K562 (cell line): ENCODE data around the gene KISS1R. TPM values are rescaled to one million over a fixed set of nuclear protein-coding genes. Genes with fewer than 3 reads are reported as not detected.

Experiments
- ATAC-seq: fragments of 200-7000 bp; cut with Tn5 transposase; 3 replicates; pipeline ENCODE4 v1.9.1; 2020; ENCODE audit warnings: moderate library complexity
- BruUV-seq: library from RNA; stranded (reverse); fragments of 400-500 nt; replicated peaks from 2 replicates; lab custom pipeline; 2021; lab: Mats Ljungman, UMichigan
- CTCF ChIA-PET: fragments of 300-600 bp; formaldehyde crosslinking; extraction: SDS; loops from one replicate; lab custom pipeline; 2021; ENCODE audit warnings: low intra/inter-chr PET ratio; lab: Yijun Ruan, JAX
- POLR2A ChIA-PET: fragments of 300-600, 350-650 bp; sonication (Branson Sonifier 250); formaldehyde crosslinking; extraction: SDS; loops from one replicate; lab custom pipeline; 2021; ENCODE audit warnings: antibody characterized with exemption, inconsistent platforms; lab: Yijun Ruan, JAX
- DNase-seq, 4 experiments: peaks; one replicate each; pipeline versions ENCODE4 v3.0.0 to v3.0.0-alpha.2; 2011 to 2018; ENCODE audit warnings: low spot score in 3 of 4, mixed read lengths in 3 of 4; ENCODE audit errors: extremely low read depth in 1 of 4
- FAIRE-seq: peaks from 2 replicates; lab custom pipeline; 2011; peaks lifted over from hg19 to GRCh38; lab: Jason Lieb, UNC
- H2AFZ ChIP-seq: 2 replicates; pipeline ENCODE4 v1.6.0; 2011; ENCODE audit warnings: low read depth, low read length, control low read depth, inconsistent platforms
- H3K27ac ChIP-seq: fragments of 200-600 bp; 3 replicates; pipeline ENCODE4 v1.8.0; 2011; ENCODE audit warnings: low read depth, mild to moderate bottlenecking, control low read depth, inconsistent platforms, low read length, moderate library complexity, mixed read lengths; ENCODE audit errors: extremely low read depth
- H3K27me3 ChIP-seq, 2 experiments: fragments of 300-600 bp in 1 of 2; 2 replicates in 1 of 2; 3 replicates in 1 of 2; pipeline versions ENCODE4 v1.6.0 to v1.8.0; 2011; ENCODE audit warnings: inconsistent platforms in 2 of 2, low read length in 2 of 2, mild to moderate bottlenecking in 1 of 2, mixed read lengths in 1 of 2, moderate library complexity in 1 of 2; ENCODE audit not compliant: control insufficient read depth in 2 of 2, insufficient read depth in 2 of 2
- H3K36me3 ChIP-seq: fragments of 300-600 bp; 3 replicates; pipeline ENCODE4 v1.8.0; 2011; ENCODE audit warnings: mild to moderate bottlenecking, low read length, inconsistent platforms; ENCODE audit not compliant: control insufficient read depth, insufficient read depth
- H3K4me1 ChIP-seq, 2 experiments: fragments of 200-600 bp in 1 of 2; replicated peaks in 1 of 2; 2 replicates in 1 of 2; 3 replicates in 1 of 2; pipeline versions ENCODE4 v1.5.1 to v1.8.0; 2011; ENCODE audit warnings: inconsistent platforms in 2 of 2, low read length in 2 of 2, mild to moderate bottlenecking in 1 of 2, mixed read lengths in 1 of 2, moderate library complexity in 1 of 2; ENCODE audit not compliant: control insufficient read depth in 2 of 2, insufficient read depth in 2 of 2
- H3K4me2 ChIP-seq: 2 replicates; pipeline ENCODE4 v1.6.1; 2011; ENCODE audit warnings: low read length, control low read depth, inconsistent platforms, mixed read lengths; ENCODE audit not compliant: insufficient read depth
- H3K4me3 ChIP-seq: fragments of 200-600 bp; sonication (generic), shearing (Covaris generic); 2 replicates; pipeline ENCODE4 v1.5.1; 2016; ENCODE audit warnings: control low read depth, inconsistent platforms
- H3K79me2 ChIP-seq: fragments of 200-600 bp; 3 replicates; pipeline ENCODE4 v1.8.0; 2011; ENCODE audit warnings: low read length, inconsistent platforms; ENCODE audit not compliant: control insufficient read depth, insufficient read depth
- H3K9ac ChIP-seq, 2 experiments: 2 replicates each; pipeline versions ENCODE4 v1.6.0 to v1.6.1; 2011; ENCODE audit warnings: low read depth in 2 of 2, low read length in 2 of 2, control low read depth in 1 of 2, inconsistent platforms in 1 of 2, mild to moderate bottlenecking in 1 of 2, mixed read lengths in 1 of 2; ENCODE audit not compliant: insufficient read depth in 1 of 2
- H3K9me1 ChIP-seq: one replicate; pipeline ENCODE4 v1.6.0; 2011; ENCODE audit warnings: inconsistent platforms, mild to moderate bottlenecking, low read length, moderate library complexity; ENCODE audit not compliant: control insufficient read depth, insufficient read depth
- H3K9me3 ChIP-seq: replicated peaks from 2 replicates; pipeline ENCODE4 v1.5.1; 2011; ENCODE audit warnings: low read depth, low read length, inconsistent platforms; ENCODE audit not compliant: control insufficient read depth, insufficient read depth
- H4K20me1 ChIP-seq: replicated peaks from 2 replicates; pipeline ENCODE4 v1.6.1; 2011; ENCODE audit warnings: low read length, inconsistent platforms, mixed read lengths; ENCODE audit not compliant: control insufficient read depth, insufficient read depth
- BCOR ChIP-seq: fragments of 450-650 bp; IDR thresholded peaks from 2 replicates; pipeline ENCODE4 v1.6.1; 2016
- E2F5 ChIP-seq: sonication (generic); formaldehyde crosslinking; IDR thresholded peaks from 2 replicates; pipeline ENCODE4 v1.8.0; 2022; ENCODE audit warnings: mild to moderate bottlenecking, missing genetic modification reagents
- KAT8 ChIP-seq: fragments of 450-650 bp; IDR thresholded peaks from 2 replicates; pipeline ENCODE4 v1.6.1; 2016; ENCODE audit warnings: low read depth, mild to moderate bottlenecking
- KDM1A ChIP-seq, 2 experiments: fragments of 450-650 bp; IDR thresholded peaks; 2 replicates each; pipeline ENCODE4 v1.6.1; 2016; ENCODE audit warnings: mild to moderate bottlenecking in 2 of 2
- NR2C2 ChIP-seq, 2 experiments: fragments of 200-800 bp in 1 of 2; sonication (Bioruptor generic) in 1 of 2; sonication (generic) in 1 of 2; formaldehyde crosslinking in 1 of 2; IDR thresholded peaks; 2 replicates each; pipeline versions ENCODE4 v1.6.1 to v1.8.0; 2016 to 2022; ENCODE audit warnings: mild to moderate bottlenecking in 1 of 2, missing compliant biosample characterization in 1 of 2, missing genetic modification characterization in 1 of 2, missing genetic modification reagents in 1 of 2
- POLR2A ChIP-seq: fragments of 450-650 bp; conservative IDR thresholded peaks from 2 replicates; pipeline ENCODE4 v1.6.1; 2016
- RCOR1 ChIP-seq, 2 experiments: IDR thresholded peaks; 2 replicates each; pipeline ENCODE4 v1.6.1; 2012; ENCODE audit warnings: low read depth in 2 of 2, low read length in 2 of 2, borderline replicate concordance in 1 of 2, improper control_type of control experiment in 1 of 2
- SMAD2 ChIP-seq: fragments of 150-350 bp; IDR thresholded peaks from 2 replicates; pipeline ENCODE4 v1.6.1; 2014; ENCODE audit warnings: low read depth, mild to moderate bottlenecking, low read length
- SREBF1 ChIP-seq: fragments of 150-350 bp; IDR thresholded peaks from 2 replicates; pipeline ENCODE4 v1.6.1; 2014; ENCODE audit warnings: antibody characterized with exemption, low read depth, low read length, borderline replicate concordance
- ZBTB40 ChIP-seq, 2 experiments: fragments of 450-650 bp in 1 of 2; sonication (generic) in 1 of 2; formaldehyde crosslinking in 1 of 2; IDR thresholded peaks; 2 replicates each; pipeline versions ENCODE4 v1.7.1 to v1.9.0; 2016 to 2022; ENCODE audit warnings: inconsistent platforms in 1 of 2, mild to moderate bottlenecking in 1 of 2, missing genetic modification reagents in 1 of 2
- ZFP36 ChIP-seq: fragments of 150-350 bp; IDR thresholded peaks from 2 replicates; pipeline ENCODE4 v1.6.1; 2018; ENCODE audit warnings: low read length, low read depth; ENCODE audit not compliant: partially characterized antibody
- ZNF644 ChIP-seq: fragments of 200-800 bp; sonication (Bioruptor generic); IDR thresholded peaks from 2 replicates; pipeline ENCODE4 v1.6.1; 2016; ENCODE audit warnings: low read depth, missing genetic modification characterization, missing compliant biosample characterization
- WGBS: fragments of 100-300 bp; shearing (Covaris generic); methylation state at CpG from one replicate; pipeline ENCODE4 v1.1.6; 2016; ENCODE audit warnings: low coverage, mixed read lengths; ENCODE audit not compliant: insufficient coverage; ENCODE audit errors: missing lambda C conversion rate; 5-methylcytosine and 5-hydroxymethylcytosine counted together
- in situ Hi-C: fragments of 300-500 bp; cut with MboI; formaldehyde crosslinking; loops from 4 replicates; pipeline ENCODE4 v1.15.0; 2018; ENCODE audit warnings: inconsistent platforms, mixed read lengths
- intact Hi-C: fragments of 100-400 bp; cut with micrococcal nuclease; formaldehyde crosslinking; loops from 2 replicates; pipeline ENCODE4 v1.14.2; 2022
- polyA plus RNA-seq, 8 experiments: library from polyadenylated mRNA; depleted of rRNA in 4 of 8; stranded (reverse) in 5 of 8; unstranded in 3 of 8; fragments of >200 nt; fragmentation: Nextera tagmentation in 2 of 8; fragmentation: Illumina TruSeq in 1 of 8; extraction: Ambion mirVana in 2 of 8; extraction: Trizol in 1 of 8; gene quantifications; 2 replicates each; pipeline versions ENCODE4 v1.2.1 to v1.2.3, GENCODE V29; 2011 to 2014; ENCODE audit warnings: inconsistent platforms in 1 of 8, missing spikeins in 1 of 8
- total RNA-seq, 7 experiments: library from RNA; depleted of rRNA in 6 of 7; stranded (reverse); fragments of >200 nt in 6 of 7; fragmentation: Illumina TruSeq in 2 of 7; extraction: Trizol in 2 of 7; gene quantifications; 2 replicates each; pipeline versions ENCODE4 v1.2.1 to v1.2.3, GENCODE V29; 2011 to 2021; ENCODE audit warnings: low replicate concordance in 1 of 7

The KISS1R gene
- total and polyA plus RNA-seq, 9 of the 15 experiments (the other 6 are each of a cell fraction or from before 2014, with no cell fraction given), result 0.37 to 39.4 (median 2.0) TPM

- peak overlapping the region; percentile 43 to 65; a peak in 3 of 4 replicates for H3K9ac ChIP-seq
- TF ChIP-seq SMAD2 (no peak), ZBTB40 (IDR thresholded peaks at IDR 0.05) (peak; percentile 42; the same call in 1 of the 2 replicates), ZBTB40 (CRISPR knock-in tag; IDR thresholded peaks at IDR 0.05) (no peak), KAT8 (no peak), NR2C2 (CRISPR knock-in tag; IDR thresholded peaks at IDR 0.05) (no peak), NR2C2 (tag; IDR thresholded peaks at IDR 0.05) (0 out of 2 replicates have a peak, but pooled peaks have one; percentile 13), SREBF1 (no peak), POLR2A (0 out of 2 replicates have a peak, but pooled peaks have one; percentile 6), RCOR1 (IDR thresholded peaks at IDR 0.05; ENCODE audit: borderline replicate concordance in 1 of 2, low read depth in 2 of 2, low read length in 2 of 2) (0 out of 4 replicates have a peak, but pooled peaks of 1 of the 2 experiments have one; percentile 24), ZFP36 (peak; percentile 27), E2F5 (CRISPR knock-in tag) (no peak), KDM1A (IDR thresholded peaks at IDR 0.05) (peak in 1 of 2 experiments; percentile 30; a peak in 1 of 4 replicates), ZNF644 (tag) (no peak), BCOR (peak; percentile 77)
These were observed 10.7 kb upstream of the KISS1R start for GRCh38 chr19:906480-906879.

More at GRCh38 chr19:906480-906879, 10.7 kb upstream of the KISS1R start:
- no peak for ATAC-seq
- H2AFZ ChIP-seq, result no peak overlapping the region
- H3K4me1 ChIP-seq, result peaks cover 50 to 88% of the 10 kb centered on the region in 2 experiments
- no peaks in the 10 kb centered on the region for H3K9me3 ChIP-seq
- DNase-seq, result no peak
- intact Hi-C loops, result loop anchor here (2.0 kb wide), 1 partner anchor 14 kb away; the partner anchor contains the start of genes MED16 and RNU6-9
- peak overlapping the region; percentile 95 for H3K27ac ChIP-seq
- 85% methylated on average over 7 of the region's 7 CpGs for WGBS
- ChIA-PET CTCF (no interaction called here), POLR2A (interaction anchor here (0.9 to 2.9 kb wide), 10 partner anchors 10 to 114 kb away, joined by 3 to 21 read pairs (median 5); partner anchors contain the start of genes MED16 and RNU6-9)
- FAIRE-seq, result no peak
- no TSS peak for BruUV-seq
- no peak overlapping the region for H3K4me3 ChIP-seq
- peaks cover 98% of the 10 kb centered on the region for H3K79me2 ChIP-seq
- peaks cover 8% of the 10 kb centered on the region for H4K20me1 ChIP-seq
- in situ Hi-C loops, result no loop called here
- H3K36me3 ChIP-seq, result peaks cover 51% of the 10 kb centered on the region; the same call in 2 of the 3 replicates
- H3K4me2 ChIP-seq, result peak overlapping the region; percentile 88; the same call in 1 of the 2 replicates
- no peaks in the 10 kb centered on the region for H3K9me1 ChIP-seq
- H3K27me3 ChIP-seq, result no peaks in the 10 kb centered on the region
